Vagina (tissue), 2 donors: Measurements from ENCODE around the gene HES5. TPM values are rescaled to one million over a fixed set of nuclear protein-coding genes. Genes with fewer than 3 reads are reported as not detected.

Experiments used
- DNase-seq, 2 donors: peaks; one replicate each; pipeline ENCODE4 v3.0.0-alpha.2; 2017; ENCODE audit errors: extremely low spot score in 2 of 2
- H3K27ac ChIP-seq: fragments of 200-600 bp; sonication (generic); one replicate; pipeline ENCODE4 v1.5.1; 2019
- H3K27me3 ChIP-seq: fragments of 200-600 bp; sonication (generic); one replicate; pipeline ENCODE4 v1.5.1; 2019
- H3K36me3 ChIP-seq, 2 donors: fragments of 200-600 bp; sonication (generic); one replicate each; pipeline ENCODE4 v1.5.1; 2017 to 2019
- H3K4me1 ChIP-seq: fragments of 200-600 bp; sonication (generic); one replicate; pipeline ENCODE4 v1.5.1; 2019
- H3K4me3 ChIP-seq, 2 donors: fragments of 200-600 bp; sonication (generic); 1 replicate in 1 of 2; 2 replicates in 1 of 2; pipeline ENCODE4 v1.5.1; 2016 to 2019
- H3K9me3 ChIP-seq: fragments of 200-600 bp; sonication (generic); one replicate; pipeline ENCODE4 v1.5.1; 2019
- POLR2A ChIP-seq, 2 donors: fragments of 450-650 bp; IDR thresholded peaks; one replicate each; pipeline ENCODE4 v1.6.1; 2017; ENCODE audit warnings: antibody characterized with exemption in 2 of 2, mild to moderate bottlenecking in 2 of 2, moderate library complexity in 2 of 2
- POLR2AphosphoS5 ChIP-seq, 2 donors: sonication (generic); formaldehyde crosslinking; IDR thresholded peaks; one replicate each; pipeline ENCODE4 v1.9.0; 2017; ENCODE audit warnings: antibody characterized with exemption in 2 of 2, mild to moderate bottlenecking in 2 of 2, low read depth in 1 of 2; ENCODE audit not compliant: insufficient read depth in 1 of 2
- intact Hi-C: fragments of 100-400 bp; cut with DNase I; formaldehyde crosslinking; loops from one replicate; pipeline ENCODE4 v1.15.1; 2023
- total RNA-seq: library from RNA; depleted of rRNA; stranded (reverse); fragments of >200 nt; gene quantifications from one replicate; pipeline ENCODE4 v1.2.3, GENCODE V29; 2016
- TF ChIP-seq, protein P1 (sequence below), 3 experiments: fragments of 450-650 bp in 2 of 3; fragments of 200-600 bp in 1 of 3; sonication (generic) in 1 of 3; IDR thresholded peaks; one replicate each; pipeline ENCODE4 v1.5.1; 2017 to 2019; ENCODE audit warnings: antibody characterized with exemption in 3 of 3, mild to moderate bottlenecking in 2 of 3, moderate library complexity in 2 of 3

The HES5 gene
- total RNA-seq, 1 donor from 2014 or later, result not detected

DNA sequence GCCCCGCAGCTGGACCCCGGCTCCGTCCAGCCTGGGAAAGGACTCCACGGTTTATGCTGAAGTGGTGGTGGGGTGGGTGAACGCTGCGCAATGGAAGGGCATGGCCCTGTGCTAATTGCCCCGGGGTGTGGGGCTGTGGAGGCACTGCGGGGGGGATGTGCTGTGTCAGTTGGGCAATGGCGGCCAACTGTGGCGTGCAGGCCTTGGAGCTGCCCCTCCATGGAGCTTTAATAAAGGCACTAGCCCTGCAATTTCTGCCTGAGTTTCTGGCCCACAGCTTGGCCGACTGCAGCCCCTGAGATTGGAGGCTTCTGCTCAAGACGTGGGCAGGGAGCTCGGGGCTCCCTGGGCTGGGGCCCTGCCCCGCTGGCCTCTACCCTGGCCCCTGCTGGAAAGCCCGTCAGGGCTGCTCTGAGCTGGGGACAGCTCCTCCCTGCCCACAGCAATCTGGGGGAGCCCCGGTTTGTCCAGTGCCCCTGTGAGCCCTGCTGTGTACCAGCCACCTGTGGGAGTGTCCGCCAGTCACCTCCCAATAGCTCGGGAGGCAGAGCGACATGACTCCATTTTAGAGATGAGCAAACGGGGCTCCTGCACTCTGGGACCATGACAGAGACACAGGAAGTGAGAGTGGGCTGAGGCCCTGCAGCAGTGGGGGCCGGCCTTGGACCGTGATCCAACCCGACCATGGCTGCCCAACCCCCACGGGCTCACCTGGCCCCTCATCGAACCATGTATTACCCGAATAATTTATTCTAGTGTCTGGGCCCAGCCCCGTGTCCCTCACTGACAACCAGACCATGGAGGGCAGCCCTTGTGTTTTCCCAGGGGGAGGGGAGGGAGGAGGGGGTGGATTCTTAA lies 17.4 kb upstream of the HES5 start:
- peaks cover 60% of the 10 kb centered on the region for H3K4me1 ChIP-seq
- no peaks in the 10 kb centered on the region for H3K9me3 ChIP-seq
- intact Hi-C loops, result loop anchor here (2.0 to 10.0 kb wide), 3 partner anchors 40 to 353 kb away; partner anchors contain the start of genes FAAP20, PEX10 and PRXL2B
- peak overlapping the region; percentile 92 for H3K27ac ChIP-seq
- H3K36me3 ChIP-seq, result no peaks in the 10 kb centered on the region
- no peaks in the 10 kb centered on the region for H3K27me3 ChIP-seq
- TF ChIP-seq POLR2AphosphoS5 (IDR thresholded peaks at IDR 0.05; ENCODE audit: insufficient read depth in 1 of 2, low read depth in 1 of 2), result peak in 1 of 2 donors; percentile 67
- TF ChIP-seq POLR2A (IDR thresholded peaks at IDR 0.05), result no peak
- no peak for DNase-seq
- H3K4me3 ChIP-seq, result peak overlapping the region; percentile 47 to 53

DNA sequence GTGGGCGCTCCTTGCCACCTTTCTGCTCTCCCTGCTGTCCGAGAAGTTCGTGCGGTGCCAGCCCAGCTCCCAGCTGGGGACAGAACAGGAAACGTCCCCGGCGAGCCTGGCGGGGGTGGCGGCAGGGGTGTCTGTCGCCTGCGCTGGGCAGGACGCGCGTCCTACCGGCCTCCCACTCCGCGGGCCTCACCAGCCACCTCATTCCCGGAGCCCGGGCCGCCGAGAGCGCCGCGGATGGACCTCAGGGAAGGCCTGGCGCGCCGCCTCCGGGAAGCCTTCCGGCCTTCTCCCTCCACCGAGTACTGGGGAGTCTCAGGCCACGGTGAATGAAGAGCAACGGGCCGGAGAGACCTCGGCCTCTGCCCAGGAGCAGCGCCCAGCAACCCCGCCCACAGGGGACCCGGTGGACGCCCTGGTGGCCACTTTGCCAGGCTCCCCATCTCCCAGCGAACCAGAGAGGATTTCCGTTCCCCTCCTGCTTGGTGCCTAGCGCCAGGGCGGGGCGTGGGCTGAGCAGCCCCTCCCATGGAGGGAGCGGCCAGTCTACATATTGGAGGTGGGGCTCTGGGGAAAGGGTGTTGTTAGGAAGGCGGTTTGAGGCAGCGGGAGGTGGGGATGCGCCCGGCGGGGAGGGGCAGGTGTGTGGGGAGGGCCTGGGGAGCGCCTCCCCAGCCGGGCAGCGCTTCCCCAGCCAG lies 16.6 kb upstream of the HES5 start:
- intact Hi-C loops, result loop anchor here (2.0 to 10.0 kb wide), 3 partner anchors 41 to 352 kb away; partner anchors contain the start of genes FAAP20, PEX10 and PRXL2B
- peaks cover 60% of the 10 kb centered on the region for H3K4me1 ChIP-seq

DNA sequence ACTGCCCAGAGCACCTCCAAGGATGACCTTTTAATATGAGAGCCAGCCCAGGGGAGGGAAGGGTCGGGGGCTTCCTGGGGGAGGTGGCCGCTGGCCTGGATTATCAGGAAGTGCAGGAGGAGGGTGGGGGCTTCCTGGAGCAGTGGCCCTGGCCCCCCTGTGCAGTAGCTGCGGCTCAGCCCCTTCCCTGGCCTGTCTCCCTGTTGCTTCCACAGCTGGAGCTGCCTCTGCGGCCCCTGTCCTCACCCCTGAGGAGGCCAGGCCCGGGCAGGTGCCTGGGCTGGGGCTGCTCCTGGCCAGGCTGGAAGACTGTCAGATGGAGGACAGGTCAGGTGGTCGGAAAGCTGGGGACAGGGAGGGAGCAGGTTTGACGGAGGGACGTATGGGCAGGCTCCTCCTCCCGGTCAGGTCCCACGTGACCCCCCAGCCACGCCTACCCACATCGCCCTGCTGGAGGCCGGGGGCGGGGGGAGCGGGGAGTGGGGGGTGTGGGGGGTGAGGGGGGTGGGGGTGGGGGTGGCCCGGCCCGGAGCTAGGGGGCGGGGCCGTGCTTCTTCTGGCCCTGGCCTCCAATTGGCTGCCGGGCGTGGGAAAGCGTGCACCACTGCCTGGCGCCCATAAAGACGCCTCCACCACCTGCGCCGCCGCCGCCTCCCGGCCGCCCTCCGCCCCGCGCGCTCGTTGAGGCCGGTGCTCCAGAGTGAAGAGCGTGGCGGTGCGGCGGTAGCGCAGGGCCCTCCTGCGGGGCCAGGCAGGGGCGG lies 15.9 kb upstream of the HES5 start:
- peaks cover 62% of the 10 kb centered on the region for H3K4me1 ChIP-seq
- H3K27ac ChIP-seq, result peak overlapping the region; percentile 92
- H3K9me3 ChIP-seq, result no peaks in the 10 kb centered on the region
- TF ChIP-seq, protein P1, sequence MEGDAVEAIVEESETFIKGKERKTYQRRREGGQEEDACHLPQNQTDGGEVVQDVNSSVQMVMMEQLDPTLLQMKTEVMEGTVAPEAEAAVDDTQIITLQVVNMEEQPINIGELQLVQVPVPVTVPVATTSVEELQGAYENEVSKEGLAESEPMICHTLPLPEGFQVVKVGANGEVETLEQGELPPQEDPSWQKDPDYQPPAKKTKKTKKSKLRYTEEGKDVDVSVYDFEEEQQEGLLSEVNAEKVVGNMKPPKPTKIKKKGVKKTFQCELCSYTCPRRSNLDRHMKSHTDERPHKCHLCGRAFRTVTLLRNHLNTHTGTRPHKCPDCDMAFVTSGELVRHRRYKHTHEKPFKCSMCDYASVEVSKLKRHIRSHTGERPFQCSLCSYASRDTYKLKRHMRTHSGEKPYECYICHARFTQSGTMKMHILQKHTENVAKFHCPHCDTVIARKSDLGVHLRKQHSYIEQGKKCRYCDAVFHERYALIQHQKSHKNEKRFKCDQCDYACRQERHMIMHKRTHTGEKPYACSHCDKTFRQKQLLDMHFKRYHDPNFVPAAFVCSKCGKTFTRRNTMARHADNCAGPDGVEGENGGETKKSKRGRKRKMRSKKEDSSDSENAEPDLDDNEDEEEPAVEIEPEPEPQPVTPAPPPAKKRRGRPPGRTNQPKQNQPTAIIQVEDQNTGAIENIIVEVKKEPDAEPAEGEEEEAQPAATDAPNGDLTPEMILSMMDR (IDR thresholded peaks at IDR 0.05), result no peak
- TF ChIP-seq POLR2AphosphoS5 (IDR thresholded peaks at IDR 0.05; ENCODE audit: insufficient read depth in 1 of 2, low read depth in 1 of 2), result peak in 1 of 2 donors; percentile 20
- H3K4me3 ChIP-seq, result peak overlapping the region; percentile 47 to 53
- intact Hi-C loops, result loop anchor here (2.0 to 10.0 kb wide), 3 partner anchors 41 to 351 kb away; partner anchors contain the start of genes FAAP20, PEX10 and PRXL2B
- no peaks in the 10 kb centered on the region for H3K36me3 ChIP-seq
- no peaks in the 10 kb centered on the region for H3K27me3 ChIP-seq
- DNase-seq, result peak in 1 of 2 donors; percentile 95

More for the DNA sequence above, 16.6 kb upstream of the HES5 start:
- TF ChIP-seq POLR2AphosphoS5 (IDR thresholded peaks at IDR 0.05; ENCODE audit: insufficient read depth in 1 of 2, low read depth in 1 of 2), result peak; percentile 88
- peak in 1 of 2 donors; percentile 20 for TF ChIP-seq POLR2A (IDR thresholded peaks at IDR 0.05)
- TF ChIP-seq, protein P1 (IDR thresholded peaks at IDR 0.05), result peak in 1 of 3 experiments; percentile 26
- Histone ChIP-seq H3K9me3 (no peaks in the 10 kb centered on the region), H3K27me3 (no peaks in the 10 kb centered on the region), H3K27ac (peak overlapping the region; percentile 92), H3K4me3 (peak overlapping the region; percentile 47 to 53), H3K36me3 (no peaks in the 10 kb centered on the region)
- DNase-seq, result peak in 1 of 2 donors; percentile 94

DNA sequence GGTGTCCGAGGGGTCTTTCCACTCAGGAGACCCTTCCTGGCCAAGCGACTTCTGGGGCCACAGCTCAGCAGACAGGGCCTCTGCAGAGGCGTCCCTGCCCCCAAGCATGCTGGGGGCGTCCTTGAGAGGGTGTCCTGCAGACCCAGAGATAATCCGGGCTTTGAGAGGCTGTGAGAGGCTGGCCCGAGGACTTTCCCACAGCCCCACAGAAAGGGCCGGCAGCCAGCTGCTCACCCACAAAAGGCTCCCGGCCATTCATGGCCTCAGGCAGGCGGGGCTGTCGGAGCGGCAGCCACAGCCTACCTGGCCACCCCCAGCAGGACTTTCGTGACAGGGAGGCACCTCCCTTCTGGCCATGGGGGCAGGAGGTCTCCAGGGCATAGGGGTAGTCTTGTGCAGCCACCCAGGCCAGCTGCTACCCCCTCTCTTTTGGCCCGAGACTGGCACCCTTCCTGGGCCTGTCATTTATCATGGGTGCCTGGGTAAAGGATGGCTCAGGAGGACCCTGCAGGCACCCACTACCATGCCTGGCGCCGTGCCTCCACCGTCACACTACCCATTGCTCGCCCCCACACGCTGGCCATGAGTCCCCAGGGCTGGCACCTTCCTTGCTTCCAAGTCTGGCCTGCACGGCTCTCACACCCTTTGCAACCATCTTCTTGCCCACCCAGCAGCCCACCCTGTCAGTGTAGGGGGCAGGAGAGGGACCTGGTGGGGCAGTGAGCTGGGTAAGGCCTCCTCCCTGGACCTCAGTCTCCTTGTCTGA lies 15.0 kb upstream of the HES5 start:
- no peaks in the 10 kb centered on the region for H3K36me3 ChIP-seq
- no peaks in the 10 kb centered on the region for H3K9me3 ChIP-seq
- H3K27me3 ChIP-seq, result no peaks in the 10 kb centered on the region
- intact Hi-C loops, result loop anchor here (5.0 to 10.0 kb wide), 2 partner anchors 42 to 350 kb away; partner anchors contain the start of genes FAAP20 and PRXL2B
- H3K4me3 ChIP-seq, result no peak overlapping the region
- peaks cover 69% of the 10 kb centered on the region for H3K4me1 ChIP-seq
- TF ChIP-seq POLR2A (IDR thresholded peaks at IDR 0.05), result no peak
- TF ChIP-seq, protein P1 (IDR thresholded peaks at IDR 0.05), result no peak
- TF ChIP-seq POLR2AphosphoS5 (IDR thresholded peaks at IDR 0.05; ENCODE audit: insufficient read depth in 1 of 2, low read depth in 1 of 2), result no peak
- H3K27ac ChIP-seq, result peak overlapping the region; percentile 92
- DNase-seq, result no peak
